Measurements from ENCODE around the gene SREBF1.
A peak's percentile ranks its signal among the peaks of the same experiment; 100 is the strongest.

The SREBF1 gene

DNA sequence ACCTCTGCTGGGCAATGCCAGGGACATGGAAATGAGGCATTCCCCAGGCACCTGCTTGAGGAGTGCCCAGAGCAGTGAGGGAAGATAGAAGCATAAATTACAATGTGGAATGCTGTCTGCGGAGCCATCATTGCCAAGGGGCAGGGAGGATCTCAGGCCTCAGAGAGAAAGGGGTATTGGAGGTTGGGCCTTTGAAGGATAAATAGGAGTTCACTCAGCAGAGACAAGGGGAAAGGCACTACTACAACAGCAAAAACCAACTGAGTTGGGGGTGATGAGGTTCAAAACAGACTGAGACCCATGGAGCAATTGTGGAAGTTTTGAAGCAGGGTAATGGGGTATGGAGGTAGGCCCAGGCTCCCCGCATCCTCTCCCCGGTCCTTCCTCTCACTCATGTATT is 32.8 kb downstream of the SREBF1 start:
- DNase-seq: no peak
- in situ Hi-C loops (cut with MboI; ENCODE audit: low pct_unique_long_range_greater_than_20kb, low sequenced_read_pairs): no loop called here

DNA sequence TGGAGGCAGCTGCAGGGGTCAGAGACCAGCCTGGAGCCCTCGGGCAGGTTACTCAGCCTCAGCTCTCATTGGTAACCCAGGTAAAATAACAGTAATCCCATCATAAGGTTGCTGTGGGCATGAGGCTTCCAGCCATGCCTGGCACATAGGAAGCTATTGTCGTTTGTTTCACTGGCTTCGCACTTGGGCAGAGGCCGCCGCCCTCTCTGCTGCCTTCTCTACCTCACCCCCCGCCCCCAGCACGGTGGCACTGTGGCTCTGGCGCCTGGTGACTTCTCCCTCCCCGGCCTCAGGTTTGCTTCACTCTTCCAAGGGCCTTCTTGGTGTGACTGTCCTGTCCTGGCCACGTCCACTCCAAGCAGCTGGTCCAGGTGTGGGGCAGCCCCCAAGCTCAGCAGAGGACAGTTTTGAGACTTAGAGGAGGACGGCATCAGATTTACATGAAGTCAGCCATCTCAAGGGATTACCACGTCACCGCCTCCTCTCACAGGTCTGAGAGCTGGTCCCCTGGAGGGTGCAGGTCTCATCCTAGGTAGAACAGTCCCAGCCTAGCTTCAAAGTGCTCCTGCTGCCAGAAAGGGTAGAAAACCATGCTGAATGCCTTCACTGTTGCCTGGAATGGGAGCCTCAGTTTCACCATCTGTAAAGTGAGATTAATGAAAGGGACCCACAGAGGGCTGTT is 34.8 kb downstream of the SREBF1 start:
- in situ Hi-C loops (cut with MboI; ENCODE audit: low pct_unique_long_range_greater_than_20kb, low sequenced_read_pairs): no loop called here
- DNase-seq: no peak

DNA sequence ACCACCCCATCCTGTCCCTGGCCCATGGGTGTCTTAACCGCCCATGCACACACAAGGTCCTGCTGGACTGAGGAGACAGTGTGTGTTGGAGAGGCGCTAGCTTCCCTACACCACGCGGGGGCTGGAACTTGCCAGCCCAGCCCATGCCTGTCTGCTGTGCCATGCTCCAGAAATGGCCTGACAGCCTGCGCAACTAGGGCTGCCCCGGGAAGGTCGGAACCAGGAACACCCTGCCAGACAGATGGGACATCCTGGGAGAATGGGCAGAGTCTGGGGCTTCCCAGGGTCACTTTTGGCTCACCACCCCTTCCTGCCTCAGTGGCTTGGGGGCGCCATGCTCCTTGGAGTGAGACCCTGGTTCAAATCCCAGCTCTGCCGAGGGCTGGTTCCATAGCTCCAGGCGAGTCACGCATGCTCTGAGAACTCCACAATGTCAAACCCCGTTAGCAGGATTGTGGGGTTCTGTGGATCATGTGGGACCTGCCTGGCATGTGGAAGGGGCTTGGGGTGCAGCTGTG is 36.2 kb downstream of the SREBF1 start:
- in situ Hi-C loops (cut with MboI; ENCODE audit: low pct_unique_long_range_greater_than_20kb, low sequenced_read_pairs): no loop called here
- no peak for DNase-seq

DNA sequence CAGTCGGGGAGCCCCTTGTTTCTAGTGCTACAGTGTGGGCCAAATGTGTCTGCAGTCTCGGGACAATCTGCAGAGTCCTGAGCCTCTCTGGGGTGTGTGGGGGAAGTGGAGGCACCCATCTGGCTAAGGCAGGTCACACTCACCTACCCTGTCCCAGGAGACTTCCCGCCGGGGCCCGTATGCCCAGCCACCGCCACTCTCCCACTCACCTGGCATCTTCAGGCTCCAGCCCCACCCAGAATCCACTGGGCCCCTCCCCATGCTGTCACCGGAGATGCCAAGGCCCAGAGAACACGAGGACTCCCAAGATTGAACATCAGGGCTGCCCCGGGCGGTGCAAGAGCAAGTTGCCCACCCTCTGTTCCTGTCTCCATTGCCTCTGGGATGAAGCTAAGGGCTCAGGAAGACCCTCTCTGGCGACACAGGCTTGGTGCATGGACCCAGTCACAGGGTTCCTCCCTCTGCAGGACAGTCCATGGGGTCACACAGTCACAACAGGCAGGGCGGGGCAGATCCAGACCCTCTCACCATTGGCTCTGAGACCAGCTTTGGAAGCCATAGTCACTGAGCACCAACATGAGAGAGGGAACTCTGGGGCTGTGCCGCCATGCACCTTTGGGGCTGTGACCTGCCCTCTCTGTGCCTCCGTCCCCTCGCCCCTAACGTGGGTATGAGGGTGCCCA is 38.1 kb downstream of the SREBF1 start:
- in situ Hi-C loops (cut with MboI; ENCODE audit: low pct_unique_long_range_greater_than_20kb, low sequenced_read_pairs): no loop called here
- DNase-seq: no peak

DNA sequence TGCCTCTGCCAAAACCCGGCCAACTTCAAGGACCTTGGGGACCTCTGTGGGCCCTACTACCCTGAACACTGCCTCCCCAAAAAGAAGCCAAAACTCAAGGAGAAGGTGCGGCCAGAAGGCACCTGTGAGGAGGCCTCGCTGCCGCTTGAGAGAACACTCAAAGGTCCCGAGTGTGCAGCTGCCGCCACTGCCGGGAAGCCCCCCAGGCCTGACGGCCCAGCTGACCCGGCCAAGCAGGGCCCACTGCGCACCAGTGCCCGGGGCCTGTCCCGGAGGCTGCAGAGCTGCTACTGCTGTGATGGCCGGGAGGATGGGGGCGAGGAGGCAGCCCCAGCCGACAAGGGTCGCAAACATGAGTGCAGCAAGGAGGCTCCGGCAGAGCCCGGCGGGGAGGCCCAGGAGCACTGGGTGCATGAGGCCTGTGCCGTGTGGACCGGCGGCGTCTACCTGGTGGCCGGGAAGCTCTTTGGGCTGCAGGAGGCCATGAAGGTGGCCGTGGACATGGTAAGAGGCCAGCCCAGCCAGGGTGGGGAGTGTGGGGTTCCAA is 38.7 kb downstream of the SREBF1 start:
- DNase-seq: no peak
- in situ Hi-C loops (cut with MboI; ENCODE audit: low pct_unique_long_range_greater_than_20kb, low sequenced_read_pairs): no loop called here

DNA sequence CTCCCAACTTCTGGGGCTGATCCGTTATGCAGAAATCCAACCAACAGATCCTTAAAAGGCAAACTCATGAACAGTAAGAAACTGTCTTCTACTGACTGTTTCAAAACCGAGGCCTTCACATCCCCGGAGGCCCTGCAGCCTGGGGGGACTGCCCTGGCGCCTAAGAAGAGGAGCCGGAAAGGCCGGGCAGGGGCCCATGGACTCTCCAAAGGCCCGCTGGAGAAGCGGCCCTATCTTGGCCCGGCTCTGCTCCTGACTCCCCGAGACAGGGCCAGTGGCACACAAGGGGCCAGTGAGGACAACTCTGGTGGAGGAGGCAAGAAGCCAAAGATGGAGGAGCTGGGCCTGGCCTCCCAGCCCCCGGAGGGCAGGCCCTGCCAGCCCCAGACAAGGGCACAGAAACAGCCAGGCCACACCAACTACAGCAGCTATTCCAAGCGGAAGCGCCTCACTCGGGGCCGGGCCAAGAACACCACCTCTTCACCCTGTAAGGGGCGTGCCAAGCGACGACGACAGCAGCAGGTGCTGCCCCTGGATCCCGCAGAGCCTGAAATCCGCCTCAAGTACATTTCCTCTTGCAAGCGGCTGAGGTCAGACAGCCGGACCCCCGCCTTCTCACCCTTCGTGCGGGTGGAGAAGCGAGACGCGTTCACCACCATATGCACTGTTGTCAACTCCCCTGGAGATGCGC is 39.5 kb downstream of the SREBF1 start:
- DNase-seq: no peak
- in situ Hi-C loops (cut with MboI; ENCODE audit: low pct_unique_long_range_greater_than_20kb, low sequenced_read_pairs): no loop called here

DNA sequence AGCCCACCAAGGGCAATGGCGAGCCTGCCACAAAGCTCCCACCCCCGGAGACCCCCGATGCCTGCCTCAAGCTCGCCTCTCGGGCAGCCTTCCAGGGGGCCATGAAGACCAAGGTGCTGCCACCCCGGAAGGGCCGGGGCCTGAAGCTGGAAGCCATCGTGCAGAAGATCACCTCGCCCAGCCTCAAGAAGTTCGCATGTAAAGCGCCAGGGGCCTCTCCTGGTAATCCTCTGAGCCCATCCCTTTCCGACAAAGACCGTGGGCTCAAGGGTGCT is 40.1 kb downstream of the SREBF1 start:
- no peak for DNase-seq
- in situ Hi-C loops (cut with MboI; ENCODE audit: low pct_unique_long_range_greater_than_20kb, low sequenced_read_pairs): no loop called here

DNA sequence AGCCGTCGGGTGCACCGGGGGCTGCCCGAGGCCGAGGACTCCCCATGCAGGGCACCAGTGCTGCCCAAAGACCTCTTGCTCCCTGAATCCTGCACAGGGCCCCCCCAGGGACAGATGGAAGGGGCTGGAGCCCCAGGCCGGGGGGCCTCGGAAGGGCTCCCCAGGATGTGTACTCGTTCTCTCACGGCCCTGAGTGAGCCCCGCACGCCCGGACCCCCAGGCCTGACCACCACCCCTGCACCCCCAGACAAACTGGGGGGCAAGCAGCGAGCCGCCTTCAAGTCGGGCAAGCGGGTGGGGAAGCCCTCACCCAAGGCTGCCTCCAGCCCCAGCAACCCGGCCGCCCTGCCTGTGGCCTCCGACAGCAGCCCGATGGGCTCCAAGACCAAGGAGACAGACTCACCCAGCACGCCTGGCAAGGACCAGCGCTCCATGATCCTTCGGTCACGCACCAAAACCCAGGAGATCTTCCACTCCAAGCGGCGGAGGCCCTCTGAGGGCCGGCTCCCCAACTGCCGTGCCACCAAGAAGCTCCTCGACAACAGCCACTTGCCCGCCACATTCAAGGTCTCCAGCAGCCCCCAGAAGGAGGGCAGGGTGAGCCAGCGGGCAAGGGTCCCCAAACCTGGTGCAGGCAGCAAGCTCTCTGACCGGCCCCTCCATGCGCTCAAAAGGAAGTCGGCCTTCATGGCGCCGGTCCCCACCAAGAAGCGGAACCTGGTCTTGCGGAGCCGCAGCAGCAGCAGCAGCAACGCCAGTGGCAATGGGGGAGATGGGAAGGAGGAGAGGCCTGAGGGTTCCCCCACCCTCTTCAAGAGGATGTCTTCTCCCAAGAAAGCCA is 40.6 kb downstream of the SREBF1 start:
- DNase-seq: no peak
- in situ Hi-C loops (cut with MboI; ENCODE audit: low pct_unique_long_range_greater_than_20kb, low sequenced_read_pairs): no loop called here

DNA sequence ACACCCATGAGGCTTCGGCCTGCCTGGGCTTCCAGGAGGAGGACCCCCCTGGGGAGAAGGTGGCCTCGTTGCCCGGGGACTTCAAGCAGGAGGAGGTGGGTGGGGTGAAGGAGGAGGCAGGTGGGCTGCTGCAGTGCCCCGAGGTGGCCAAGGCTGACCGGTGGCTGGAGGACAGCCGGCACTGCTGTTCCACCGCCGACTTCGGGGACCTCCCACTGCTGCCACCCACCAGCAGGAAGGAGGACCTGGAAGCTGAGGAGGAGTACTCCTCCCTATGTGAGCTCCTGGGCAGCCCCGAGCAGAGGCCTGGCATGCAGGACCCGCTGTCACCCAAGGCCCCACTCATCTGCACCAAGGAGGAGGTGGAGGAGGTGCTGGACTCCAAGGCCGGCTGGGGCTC is 41.5 kb downstream of the SREBF1 start:
- DNase-seq: no peak
- in situ Hi-C loops (cut with MboI; ENCODE audit: low pct_unique_long_range_greater_than_20kb, low sequenced_read_pairs): no loop called here

DNA sequence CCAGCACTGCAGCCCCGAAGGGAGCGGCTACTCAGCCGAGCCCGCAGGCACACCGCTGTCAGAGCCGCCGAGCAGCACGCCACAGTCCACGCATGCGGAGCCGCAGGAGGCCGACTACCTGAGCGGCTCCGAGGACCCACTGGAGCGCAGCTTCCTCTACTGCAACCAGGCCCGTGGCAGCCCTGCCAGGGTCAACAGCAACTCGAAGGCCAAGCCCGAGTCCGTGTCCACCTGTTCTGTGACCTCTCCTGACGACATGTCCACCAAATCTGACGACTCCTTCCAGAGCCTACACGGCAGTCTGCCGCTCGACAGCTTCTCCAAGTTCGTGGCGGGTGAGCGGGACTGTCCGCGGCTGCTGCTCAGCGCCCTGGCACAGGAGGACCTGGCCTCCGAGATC is 42.4 kb downstream of the SREBF1 start:
- in situ Hi-C loops (cut with MboI; ENCODE audit: low pct_unique_long_range_greater_than_20kb, low sequenced_read_pairs): no loop called here
- no peak for DNase-seq

DNA sequence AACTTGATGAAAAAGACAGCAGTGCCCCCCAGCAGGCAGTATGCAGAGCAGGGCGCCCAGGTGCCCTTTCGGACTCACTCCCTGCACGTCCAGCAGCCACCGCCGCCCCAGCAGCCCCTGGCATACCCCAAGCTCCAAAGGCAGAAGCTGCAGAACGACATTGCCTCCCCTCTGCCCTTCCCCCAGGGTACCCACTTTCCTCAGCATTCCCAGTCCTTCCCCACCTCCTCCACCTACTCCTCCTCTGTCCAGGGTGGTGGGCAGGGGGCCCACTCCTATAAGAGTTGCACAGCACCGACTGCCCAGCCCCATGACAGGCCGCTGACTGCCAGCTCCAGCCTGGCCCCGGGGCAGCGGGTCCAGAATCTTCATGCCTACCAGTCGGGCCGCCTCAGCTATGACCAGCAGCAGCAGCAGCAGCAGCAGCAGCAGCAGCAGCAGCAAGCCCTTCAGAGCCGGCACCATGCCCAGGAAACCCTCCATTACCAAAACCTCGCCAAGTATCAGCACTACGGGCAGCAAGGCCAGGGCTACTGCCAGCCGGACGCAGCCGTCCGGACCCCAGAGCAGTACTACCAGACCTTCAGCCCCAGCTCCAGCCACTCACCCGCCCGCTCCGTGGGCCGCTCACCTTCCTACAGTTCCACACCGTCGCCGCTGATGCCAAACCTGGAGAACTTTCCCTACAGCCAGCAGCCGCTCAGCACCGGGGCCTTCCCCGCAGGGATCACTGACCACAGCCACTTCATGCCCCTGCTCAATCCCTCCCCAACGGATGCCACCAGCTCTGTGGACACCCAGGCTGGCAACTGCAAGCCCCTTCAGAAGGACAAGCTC is 43.2 kb downstream of the SREBF1 start:
- no peak for DNase-seq
- in situ Hi-C loops (cut with MboI; ENCODE audit: low pct_unique_long_range_greater_than_20kb, low sequenced_read_pairs): no loop called here

DNA sequence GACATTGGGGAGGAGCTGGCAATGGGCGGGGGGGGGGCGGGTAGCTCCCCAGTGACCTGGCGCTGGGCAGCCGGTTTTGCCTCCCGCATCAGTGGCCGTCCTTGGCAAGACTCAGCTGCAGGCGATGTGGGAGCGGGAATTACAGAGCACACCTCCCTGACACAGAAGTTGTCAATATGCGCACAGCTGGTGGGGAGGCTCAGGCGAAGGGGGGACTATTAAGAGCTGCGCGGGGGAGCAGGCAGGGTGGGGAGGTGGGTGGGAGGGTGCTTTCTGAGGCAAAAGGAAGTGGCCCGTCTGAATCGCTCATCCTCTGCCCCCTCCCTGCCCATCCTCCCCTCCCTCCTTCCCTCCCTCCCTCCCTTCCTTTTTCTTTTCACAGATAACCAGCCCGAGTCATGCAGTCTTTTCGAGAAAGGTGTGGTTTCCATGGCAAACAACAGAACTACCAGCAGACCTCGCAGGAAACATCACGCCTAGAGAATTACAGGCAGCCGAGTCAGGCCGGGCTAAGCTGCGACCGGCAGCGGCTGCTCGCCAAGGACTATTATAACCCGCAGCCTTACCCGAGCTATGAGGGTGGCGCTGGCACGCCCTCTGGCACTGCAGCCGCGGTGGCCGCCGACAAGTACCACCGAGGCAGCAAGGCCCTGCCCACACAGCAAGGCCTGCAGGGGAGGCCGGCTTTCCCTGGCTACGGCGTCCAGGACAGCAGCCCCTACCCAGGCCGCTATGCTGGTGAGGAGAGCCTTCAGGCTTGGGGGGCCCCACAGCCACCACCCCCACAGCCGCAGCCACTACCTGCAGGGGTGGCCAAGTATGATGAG is 44.0 kb downstream of the SREBF1 start:
- DNase-seq: peak; percentile 62
- in situ Hi-C loops (cut with MboI; ENCODE audit: low pct_unique_long_range_greater_than_20kb, low sequenced_read_pairs): no loop called here

DNA sequence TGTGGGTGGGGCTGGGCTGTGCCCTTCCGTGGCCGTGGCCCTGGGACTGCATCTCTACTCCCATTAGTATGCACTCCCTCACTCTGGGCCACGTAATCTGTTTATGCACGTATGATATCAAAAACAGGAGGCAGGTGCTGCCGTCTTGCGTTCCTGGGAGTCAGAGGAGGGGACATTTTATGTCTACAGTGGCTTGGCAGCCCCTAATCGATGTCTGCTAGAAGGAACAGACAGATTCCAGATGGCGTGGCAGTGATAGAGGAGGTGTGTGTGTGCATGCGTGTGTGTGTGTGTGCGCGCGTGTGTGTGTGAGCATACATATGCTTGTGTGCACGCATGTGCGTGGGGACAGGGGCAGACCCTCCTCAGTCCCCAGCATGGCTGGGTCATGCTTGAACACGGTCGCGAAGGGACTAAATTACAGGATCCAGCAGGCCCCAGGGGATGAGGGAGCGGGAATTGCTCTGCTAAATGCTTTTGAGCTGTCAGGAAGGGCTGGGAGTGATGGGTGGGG is 44.7 kb downstream of the SREBF1 start:
- no peak for DNase-seq
- in situ Hi-C loops (cut with MboI; ENCODE audit: low pct_unique_long_range_greater_than_20kb, low sequenced_read_pairs): no loop called here

DNA sequence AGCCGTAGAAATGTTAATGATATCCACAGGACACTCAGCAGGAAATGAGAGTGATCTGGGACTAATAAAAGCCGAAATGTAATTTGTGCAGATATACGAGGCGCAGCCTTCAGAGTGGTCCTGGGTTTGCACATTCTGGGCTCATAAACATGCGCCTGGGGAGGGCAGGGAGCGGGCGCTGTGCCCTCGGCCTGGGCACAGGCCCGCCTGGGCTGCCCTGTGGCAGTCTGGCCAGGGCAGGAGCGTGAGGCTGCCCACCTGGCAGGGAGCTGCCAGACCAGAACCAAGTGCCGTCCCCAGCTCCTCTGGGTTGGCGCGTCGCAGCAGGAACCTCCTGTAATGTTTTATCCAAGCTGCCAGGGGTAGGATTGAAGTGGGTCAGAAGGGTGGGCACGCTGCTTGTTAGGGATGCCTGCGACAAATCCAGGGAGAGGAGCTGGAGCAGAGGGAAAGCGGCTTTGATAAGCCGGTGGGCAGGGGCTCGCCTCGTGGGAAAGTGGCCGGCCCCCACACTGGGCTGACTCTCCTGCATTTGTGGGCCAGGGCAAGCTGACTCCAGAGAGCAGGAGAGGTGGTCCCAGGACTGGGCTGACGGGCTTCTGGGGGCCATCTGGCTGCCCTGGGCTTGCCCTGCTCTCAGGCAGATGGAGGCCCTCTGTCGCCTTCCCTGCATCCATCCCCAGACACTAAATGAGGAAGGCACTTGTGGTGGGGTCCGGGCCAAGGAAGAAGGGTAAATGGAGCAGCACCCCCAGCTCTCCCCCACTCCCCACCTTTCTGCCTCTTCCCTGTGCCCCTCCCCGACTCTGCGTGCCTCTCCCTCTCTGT is 45.9 kb downstream of the SREBF1 start:
- no peak for DNase-seq

DNA sequence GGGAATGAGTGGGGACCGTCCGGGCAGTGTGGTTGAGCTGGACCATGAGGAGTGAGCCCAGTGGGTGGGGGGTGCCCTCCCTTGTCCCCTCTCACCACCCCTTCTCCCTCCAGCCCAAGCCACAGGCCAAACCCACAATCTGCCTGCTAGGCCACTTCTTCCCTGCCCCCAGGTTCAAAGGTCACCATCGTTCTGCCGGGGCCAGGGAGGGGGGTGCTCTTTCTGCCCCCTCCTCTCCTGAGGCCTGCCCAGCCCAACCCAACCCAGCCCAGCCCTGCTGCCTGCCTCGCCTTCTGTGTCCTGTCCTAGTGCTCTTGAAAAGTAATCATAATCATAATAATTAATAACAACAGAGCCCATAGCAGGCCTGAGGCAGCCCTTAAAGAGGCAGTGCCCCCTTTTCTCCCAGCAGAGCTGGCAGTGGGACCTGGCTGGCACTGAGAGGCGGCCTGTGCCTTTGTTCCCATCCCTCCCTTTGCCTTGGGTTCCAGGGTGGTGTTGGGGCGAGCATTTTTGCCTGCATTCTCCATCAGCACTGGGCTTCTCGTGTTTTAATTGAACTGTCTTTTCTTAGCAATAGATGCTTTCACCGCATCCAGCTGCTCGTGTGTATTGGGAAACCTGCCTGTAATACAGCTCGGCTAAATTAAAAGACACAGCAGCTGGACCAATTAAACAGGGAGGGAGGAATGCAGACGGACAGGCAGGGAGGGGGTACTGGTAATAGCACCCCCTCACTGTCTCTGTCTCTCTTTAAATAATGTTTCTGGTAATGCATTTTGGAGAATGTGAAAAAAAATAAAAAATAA is 46.8 kb downstream of the SREBF1 start:
- DNase-seq: no peak
- in situ Hi-C loops (cut with MboI; ENCODE audit: low pct_unique_long_range_greater_than_20kb, low sequenced_read_pairs): no loop called here

More for the DNA sequence above, 45.9 kb downstream of the SREBF1 start:
- in situ Hi-C loops (cut with MboI; ENCODE audit: low pct_unique_long_range_greater_than_20kb, low sequenced_read_pairs): no loop called here

DNA sequence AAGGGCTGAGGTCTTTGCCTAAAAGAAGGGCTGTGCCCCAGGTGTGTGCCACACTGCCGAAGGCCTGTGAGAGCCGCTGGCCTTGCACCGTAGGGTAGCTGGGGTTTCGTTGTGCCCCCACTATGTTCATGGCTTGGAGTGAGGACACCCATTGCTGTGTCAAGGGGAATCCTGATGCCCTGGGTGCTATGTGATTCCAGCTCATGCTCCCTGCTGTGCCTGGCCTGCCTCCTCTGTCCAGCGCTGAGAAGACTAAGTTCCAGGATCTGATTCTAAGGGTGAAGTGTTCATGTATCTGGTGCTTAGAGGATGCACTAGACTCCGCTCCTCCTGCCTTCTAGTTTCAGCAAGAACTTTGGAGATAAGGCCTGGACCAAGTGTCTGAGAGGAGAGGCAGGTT is 47.4 kb downstream of the SREBF1 start:
- in situ Hi-C loops (cut with MboI; ENCODE audit: low pct_unique_long_range_greater_than_20kb, low sequenced_read_pairs): no loop called here
- no peak for DNase-seq
